Thyroid gland (tissue), 4 donors: ENCODE results near the gene CBFA2T3. TPM values are rescaled to one million over a fixed set of nuclear protein-coding genes. Genes with fewer than 3 reads are reported as not detected.

Experiments
- DNase-seq, 2 donors: peaks; one replicate each; pipeline ENCODE4 v3.0.0-alpha.2; 2019
- H3K27ac ChIP-seq, 3 donors: fragments of 200-600 bp; sonication (generic); 1 replicate in 2 of 3; 2 replicates in 1 of 3; pipeline ENCODE4 v1.5.1; 2016 to 2019; ENCODE audit warnings: mild to moderate bottlenecking in 1 of 3, moderate library complexity in 1 of 3
- H3K27me3 ChIP-seq: fragments of 200-600 bp; sonication (generic); one replicate; pipeline ENCODE4 v1.5.1; 2019
- H3K36me3 ChIP-seq, 2 donors: fragments of 200-600 bp; sonication (generic); one replicate each; pipeline ENCODE4 v1.5.1; 2016 to 2019
- H3K4me1 ChIP-seq, 2 donors: fragments of 200-600 bp; sonication (generic); one replicate each; pipeline ENCODE4 v1.5.1; 2017 to 2019
- H3K4me3 ChIP-seq, 3 donors: fragments of 200-600 bp; sonication (generic); replicated peaks in 1 of 3; 1 replicate in 2 of 3; 2 replicates in 1 of 3; pipeline ENCODE4 v1.5.1; 2016; ENCODE audit warnings: mild to moderate bottlenecking in 1 of 3
- H3K9me3 ChIP-seq: fragments of 200-600 bp; sonication (generic); one replicate; pipeline ENCODE4 v1.5.1; 2017
- POLR2A ChIP-seq, 2 donors: fragments of 450-650 bp; IDR thresholded peaks; one replicate each; pipeline ENCODE4 v1.6.1; 2017; ENCODE audit warnings: antibody characterized with exemption in 2 of 2, mild to moderate bottlenecking in 2 of 2, moderate library complexity in 1 of 2
- WGBS, 2 donors: methylation state at CpG; one replicate each; pipeline ENCODE4 v1.1.5; 2017; 5-methylcytosine and 5-hydroxymethylcytosine counted together
- intact Hi-C: fragments of 100-400 bp; cut with DNase I; formaldehyde crosslinking; loops from one replicate; pipeline ENCODE4 v1.15.1; 2023
- total RNA-seq, 4 donors: library from RNA; depleted of rRNA; stranded (reverse); fragments of >200 nt; gene quantifications; one replicate each; pipeline ENCODE4 v1.2.3, GENCODE V29; 2016
- TF ChIP-seq, protein P1 (sequence below), 6 experiments: fragments of 200-600 bp in 3 of 6; fragments of 450-650 bp in 3 of 6; sonication (generic) in 3 of 6; IDR thresholded peaks; one replicate each; pipeline ENCODE4 v1.5.1; 2016 to 2019; ENCODE audit warnings: antibody characterized with exemption in 6 of 6, mild to moderate bottlenecking in 2 of 6, inconsistent platforms in 1 of 6, moderate library complexity in 1 of 6

Gene CBFA2T3
- total RNA-seq, 4 donors from 2014 or later = 1.3 to 3.8 (median 2.6) TPM

DNA sequence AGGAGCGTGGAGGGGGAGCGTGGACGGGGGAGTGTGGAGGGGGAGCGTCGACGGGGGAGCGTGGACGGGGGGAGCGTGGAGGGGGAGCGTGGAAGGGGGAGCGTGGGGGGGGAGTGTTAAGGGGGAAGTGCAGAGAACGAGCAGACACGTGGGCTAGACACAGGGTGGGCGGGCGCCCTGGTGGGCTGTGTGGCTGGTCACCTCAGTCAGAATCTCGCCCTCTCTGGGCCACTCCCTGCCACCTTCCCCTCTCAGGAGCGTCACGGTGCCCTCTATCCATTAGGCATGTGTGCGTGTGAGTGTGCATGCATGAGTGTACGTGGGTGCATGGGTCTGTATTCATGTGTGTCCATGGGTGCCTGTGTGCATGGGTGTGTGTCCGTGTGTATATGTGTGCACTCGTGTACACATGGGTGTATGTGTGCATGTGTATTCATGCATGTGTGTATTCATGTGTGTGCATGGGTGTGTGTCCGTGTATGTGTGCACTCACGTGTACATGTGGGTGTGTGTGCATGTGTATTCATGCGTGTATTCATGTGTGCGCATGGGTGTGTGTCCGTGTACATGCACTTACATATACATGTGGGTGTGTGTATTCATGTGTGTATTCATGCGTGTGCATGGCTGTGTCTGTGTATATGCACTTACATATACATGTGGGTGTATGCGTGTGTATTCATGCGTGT is 61.2 kb downstream of the CBFA2T3 start:
- H3K4me1 ChIP-seq = peaks cover 0 to 6% of the 10 kb centered on the region in 2 donors
- H3K27me3 ChIP-seq = no peaks in the 10 kb centered on the region
- no peak for DNase-seq
- no peaks in the 10 kb centered on the region for H3K9me3 ChIP-seq
- H3K36me3 ChIP-seq = no peaks in the 10 kb centered on the region
- TF ChIP-seq POLR2A (IDR thresholded peaks at IDR 0.05) = no peak
- TF ChIP-seq, protein P1, sequence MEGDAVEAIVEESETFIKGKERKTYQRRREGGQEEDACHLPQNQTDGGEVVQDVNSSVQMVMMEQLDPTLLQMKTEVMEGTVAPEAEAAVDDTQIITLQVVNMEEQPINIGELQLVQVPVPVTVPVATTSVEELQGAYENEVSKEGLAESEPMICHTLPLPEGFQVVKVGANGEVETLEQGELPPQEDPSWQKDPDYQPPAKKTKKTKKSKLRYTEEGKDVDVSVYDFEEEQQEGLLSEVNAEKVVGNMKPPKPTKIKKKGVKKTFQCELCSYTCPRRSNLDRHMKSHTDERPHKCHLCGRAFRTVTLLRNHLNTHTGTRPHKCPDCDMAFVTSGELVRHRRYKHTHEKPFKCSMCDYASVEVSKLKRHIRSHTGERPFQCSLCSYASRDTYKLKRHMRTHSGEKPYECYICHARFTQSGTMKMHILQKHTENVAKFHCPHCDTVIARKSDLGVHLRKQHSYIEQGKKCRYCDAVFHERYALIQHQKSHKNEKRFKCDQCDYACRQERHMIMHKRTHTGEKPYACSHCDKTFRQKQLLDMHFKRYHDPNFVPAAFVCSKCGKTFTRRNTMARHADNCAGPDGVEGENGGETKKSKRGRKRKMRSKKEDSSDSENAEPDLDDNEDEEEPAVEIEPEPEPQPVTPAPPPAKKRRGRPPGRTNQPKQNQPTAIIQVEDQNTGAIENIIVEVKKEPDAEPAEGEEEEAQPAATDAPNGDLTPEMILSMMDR (IDR thresholded peaks at IDR 0.05) = no peak
- no peak overlapping the region for H3K4me3 ChIP-seq
- intact Hi-C loops = no loop called here
- 91 to 93% methylated on average over 28 to 30 of the region's 30 CpGs for WGBS, 2 donors
- H3K27ac ChIP-seq = no peak overlapping the region

DNA sequence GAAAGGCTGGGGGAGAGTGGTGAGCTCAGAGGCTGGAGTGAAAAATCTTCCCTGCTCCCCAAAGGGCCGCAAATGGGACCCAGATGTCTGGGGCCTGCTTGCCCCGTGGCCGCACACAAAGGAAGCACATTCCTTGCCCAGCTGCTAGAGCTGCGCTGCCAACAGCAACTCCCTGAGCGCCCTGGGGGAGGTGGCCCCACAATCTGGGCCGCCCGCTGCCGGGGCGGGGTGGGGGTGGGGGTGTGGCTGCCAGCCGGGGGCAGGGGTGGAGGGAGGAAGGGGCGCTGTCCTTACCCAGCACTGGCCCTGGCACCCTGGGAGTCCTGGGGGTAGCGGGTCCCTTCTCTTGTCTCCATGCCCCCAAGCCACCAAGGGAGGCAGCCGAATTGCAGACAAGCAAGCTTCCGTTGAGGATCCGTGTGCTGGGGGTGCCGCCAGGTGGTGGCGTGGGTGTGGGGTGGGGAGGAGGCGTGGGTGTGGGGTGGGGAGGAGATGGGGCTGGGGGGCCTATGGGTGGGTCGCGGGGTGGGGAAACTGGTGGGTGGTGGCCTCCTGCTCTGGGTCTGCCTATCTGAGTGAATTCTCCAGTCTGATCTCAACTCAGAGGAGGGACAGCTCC is 62.1 kb downstream of the CBFA2T3 start:
- Histone ChIP-seq H3K27ac (no peak overlapping the region), H3K9me3 (no peaks in the 10 kb centered on the region), H3K4me1 (peaks cover 0 to 2% of the 10 kb centered on the region in 2 donors), H3K4me3 (no peak overlapping the region), H3K27me3 (no peaks in the 10 kb centered on the region), H3K36me3 (no peaks in the 10 kb centered on the region)
- no peak for TF ChIP-seq POLR2A (IDR thresholded peaks at IDR 0.05)
- TF ChIP-seq, protein P1 (IDR thresholded peaks at IDR 0.05) = no peak
- intact Hi-C loops = no loop called here
- DNase-seq = no peak
- WGBS, 2 donors = 56 to 62% methylated on average over 10 to 15 of the region's 20 CpGs

DNA sequence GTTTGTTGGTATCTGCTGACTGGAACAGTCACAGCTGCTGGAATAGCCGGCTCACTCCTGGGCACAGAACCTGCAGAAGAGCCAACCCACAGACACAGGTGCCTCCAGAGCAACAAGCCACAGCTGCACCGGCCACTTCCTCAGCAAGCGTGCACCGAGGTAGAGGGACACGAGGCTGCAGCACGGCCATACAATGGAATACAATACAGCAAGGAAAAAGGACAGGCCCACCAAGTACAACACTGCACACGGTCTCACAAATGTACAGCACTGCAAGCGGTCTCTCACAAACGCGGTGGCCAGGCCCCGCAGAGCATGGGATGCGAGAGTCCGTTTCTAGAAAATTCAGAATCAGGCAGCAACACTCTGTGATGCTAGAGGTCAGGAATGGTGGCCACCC is 63.1 kb downstream of the CBFA2T3 start:
- Histone ChIP-seq H3K27me3 (no peaks in the 10 kb centered on the region), H3K9me3 (no peaks in the 10 kb centered on the region), H3K27ac (no peak overlapping the region), H3K4me3 (no peak overlapping the region), H3K4me1 (peaks cover 0 to 2% of the 10 kb centered on the region in 2 donors), H3K36me3 (no peaks in the 10 kb centered on the region)
- 92 to 97% methylated on average over 12 to 13 of the region's 13 CpGs for WGBS, 2 donors
- no peak for DNase-seq
- intact Hi-C loops = no loop called here
- TF ChIP-seq POLR2A (IDR thresholded peaks at IDR 0.05) = no peak
- TF ChIP-seq, protein P1 (IDR thresholded peaks at IDR 0.05) = no peak

DNA sequence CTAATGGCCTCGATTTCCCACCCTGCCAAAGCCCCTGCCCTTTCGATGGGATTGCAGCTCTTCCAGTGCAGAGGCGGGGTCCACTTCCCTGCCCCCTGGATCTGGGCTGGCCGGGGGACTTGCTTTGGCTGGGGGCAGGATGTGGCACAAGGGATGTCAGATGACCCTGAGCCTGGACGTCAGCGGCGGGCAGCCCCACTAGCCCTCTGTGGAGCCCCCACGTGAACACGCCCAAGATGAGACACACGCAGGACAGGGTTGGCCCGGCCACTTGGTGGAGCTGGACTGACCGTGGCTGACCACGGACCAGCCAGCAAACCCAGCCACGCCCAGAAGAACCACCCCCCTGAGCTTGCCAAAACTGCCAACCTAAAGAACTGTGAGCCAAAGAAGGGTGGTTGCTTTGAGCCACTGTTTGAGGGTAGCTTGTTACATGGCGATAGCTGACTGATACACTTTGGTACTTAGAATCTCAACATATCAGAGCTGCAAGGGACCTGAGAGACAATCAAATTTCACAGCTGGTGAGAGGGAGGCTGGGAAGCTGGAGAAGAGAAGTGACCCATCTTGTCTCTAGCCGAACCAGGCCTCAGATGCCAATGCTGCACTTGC is 63.9 kb downstream of the CBFA2T3 start:
- Histone ChIP-seq H3K36me3 (no peaks in the 10 kb centered on the region), H3K9me3 (no peaks in the 10 kb centered on the region), H3K27ac (no peak overlapping the region), H3K27me3 (no peaks in the 10 kb centered on the region), H3K4me1 (peaks cover 0 to 2% of the 10 kb centered on the region in 2 donors), H3K4me3 (no peak overlapping the region)
- DNase-seq = no peak
- intact Hi-C loops = no loop called here
- no peak for TF ChIP-seq POLR2A (IDR thresholded peaks at IDR 0.05)
- TF ChIP-seq, protein P1 (IDR thresholded peaks at IDR 0.05) = no peak
- 91 to 100% methylated on average over 11 to 13 of the region's 16 CpGs for WGBS, 2 donors

DNA sequence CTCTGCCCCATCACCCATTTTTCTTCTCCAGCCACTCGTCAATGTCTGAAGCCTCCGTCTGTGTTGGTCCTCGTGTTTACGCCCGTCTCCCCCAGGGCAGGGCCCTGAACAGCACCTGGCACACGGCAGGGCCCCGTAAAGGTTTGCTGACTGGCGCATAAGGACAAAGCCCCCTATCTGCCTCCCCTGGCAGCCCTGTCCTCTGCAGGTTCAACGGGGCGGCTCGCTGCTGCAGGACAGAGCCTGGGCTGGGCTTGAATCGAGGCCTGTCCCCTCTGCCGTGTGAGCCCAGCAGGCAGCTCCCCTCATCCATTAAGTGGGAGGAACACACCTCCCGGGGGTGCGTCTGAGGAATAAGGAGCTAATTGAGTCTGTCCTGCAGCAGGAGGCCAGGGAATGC is 64.5 kb downstream of the CBFA2T3 start:
- TF ChIP-seq POLR2A (IDR thresholded peaks at IDR 0.05) = no peak
- TF ChIP-seq, protein P1 (IDR thresholded peaks at IDR 0.05) = no peak
- no peak overlapping the region for H3K4me3 ChIP-seq
- H3K9me3 ChIP-seq = no peaks in the 10 kb centered on the region
- no peak for DNase-seq
- peaks cover 0 to 2% of the 10 kb centered on the region in 2 donors for H3K4me1 ChIP-seq
- no peaks in the 10 kb centered on the region for H3K27me3 ChIP-seq
- H3K36me3 ChIP-seq = no peaks in the 10 kb centered on the region
- intact Hi-C loops = no loop called here
- 77 to 85% methylated on average over 12 to 15 of the region's 15 CpGs for WGBS, 2 donors
- no peak overlapping the region for H3K27ac ChIP-seq
